Left lung (tissue), 10 donors: ENCODE measurements around the gene PLEKHA5. TPM values are rescaled to one million over a fixed set of nuclear protein-coding genes. Genes with fewer than 3 reads are reported as not detected.

ENCODE experiments used
- ATAC-seq: fragments of 200-7000 bp; cut with Tn5 transposase; one replicate; pipeline ENCODE4 v1.9.1; 2020; ENCODE audit warnings: moderate library complexity
- DNase-seq, 4 donors: peaks; one replicate each; pipeline ENCODE4 v3.0.0-alpha.2; 2013 to 2020
- H3K27ac ChIP-seq, 2 donors: fragments of 200-600 bp; sonication (generic) in 1 of 2; one replicate each; pipeline versions ENCODE4 v1.5.0 to v1.8.0; 2020 to 2021
- H3K27me3 ChIP-seq, 2 donors: fragments of 200-600 bp; sonication (generic) in 1 of 2; one replicate each; pipeline versions ENCODE4 v1.5.0 to v1.8.0; 2020 to 2021
- H3K36me3 ChIP-seq, 2 donors: fragments of 200-600 bp; sonication (generic) in 1 of 2; one replicate each; pipeline versions ENCODE4 v1.5.0 to v1.8.0; 2020 to 2021
- H3K4me1 ChIP-seq, 2 donors: fragments of 200-600 bp; one replicate each; pipeline ENCODE4 v1.8.0; 2021
- H3K4me3 ChIP-seq, 2 donors: fragments of 200-600 bp; sonication (generic) in 1 of 2; one replicate each; pipeline versions ENCODE4 v1.5.0 to v1.8.0; 2020 to 2021; ENCODE audit warnings: mild to moderate bottlenecking in 1 of 2
- H3K9me3 ChIP-seq, 2 donors: fragments of 200-600 bp; sonication (generic) in 1 of 2; one replicate each; pipeline versions ENCODE4 v1.5.0 to v1.8.0; 2020 to 2021
- intact Hi-C, 2 donors: fragments of 100-400 bp; cut with DNase I; formaldehyde crosslinking; loops; one replicate each; pipeline versions ENCODE4 v1.11.2 to v1.14.2; 2022
- polyA plus RNA-seq, 6 donors: library from polyadenylated mRNA; unstranded; fragments of 120-200 nt; gene quantifications; one replicate each; pipeline ENCODE4 v1.2.1, GENCODE V29; 2013; ENCODE audit not compliant: insufficient read length in 6 of 6
- total RNA-seq, 2 donors: library from RNA; stranded (reverse); fragmentation: NEBNext Ultra II Directional; extraction: Animal tissue kit (Norgen Biotek cat#: 25700); gene quantifications; one replicate each; pipeline ENCODE4 v1.2.1, GENCODE V29; 2021
- TF ChIP-seq, protein P1 (sequence below), 2 donors: fragments of 200-600 bp; sonication (generic) in 1 of 2; IDR thresholded peaks; one replicate each; pipeline versions ENCODE4 v1.5.0 to v1.8.0; 2021; ENCODE audit warnings: antibody characterized with exemption in 2 of 2
- donor health status: DM: no; HTN: yes; CAD: no.
- donor health status: DM: no; HTN: no; CAD: no.

Gene PLEKHA5
- total and polyA plus RNA-seq, 8 donors = 20.4 to 43.6 (median 38.0) TPM

DNA sequence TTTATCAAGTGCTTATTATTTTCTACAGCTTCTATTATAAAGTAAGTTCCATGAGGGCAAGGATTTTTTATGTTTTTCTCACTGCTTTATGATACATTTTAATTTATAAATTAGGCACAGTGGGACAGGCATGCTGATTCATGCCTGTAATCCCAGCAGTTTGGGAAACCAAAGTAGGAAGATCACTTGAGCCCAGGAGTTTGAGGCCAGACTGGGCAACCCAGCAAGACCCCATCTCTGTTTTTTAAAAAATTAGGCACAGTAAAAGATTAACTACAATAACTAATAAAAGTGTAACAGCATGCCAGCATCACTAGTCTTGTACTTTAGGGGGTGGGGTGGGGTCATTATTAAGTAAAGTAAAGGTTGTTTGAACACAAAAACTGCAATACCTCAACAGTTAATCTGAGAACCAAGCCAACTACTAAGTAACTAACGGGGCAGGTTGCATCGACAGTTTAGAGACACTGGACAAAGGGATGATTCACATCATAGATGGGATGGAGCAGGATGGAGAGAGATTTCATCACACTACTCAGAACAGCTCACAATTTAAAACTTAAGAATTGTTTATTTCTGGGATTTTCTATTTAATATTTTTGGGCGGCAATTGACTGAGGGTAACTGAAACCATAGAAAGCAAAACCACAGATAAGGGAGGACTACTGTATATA is 119.5 kb downstream of the PLEKHA5 start:
- intact Hi-C loops = no loop called here
- TF ChIP-seq, protein P1, sequence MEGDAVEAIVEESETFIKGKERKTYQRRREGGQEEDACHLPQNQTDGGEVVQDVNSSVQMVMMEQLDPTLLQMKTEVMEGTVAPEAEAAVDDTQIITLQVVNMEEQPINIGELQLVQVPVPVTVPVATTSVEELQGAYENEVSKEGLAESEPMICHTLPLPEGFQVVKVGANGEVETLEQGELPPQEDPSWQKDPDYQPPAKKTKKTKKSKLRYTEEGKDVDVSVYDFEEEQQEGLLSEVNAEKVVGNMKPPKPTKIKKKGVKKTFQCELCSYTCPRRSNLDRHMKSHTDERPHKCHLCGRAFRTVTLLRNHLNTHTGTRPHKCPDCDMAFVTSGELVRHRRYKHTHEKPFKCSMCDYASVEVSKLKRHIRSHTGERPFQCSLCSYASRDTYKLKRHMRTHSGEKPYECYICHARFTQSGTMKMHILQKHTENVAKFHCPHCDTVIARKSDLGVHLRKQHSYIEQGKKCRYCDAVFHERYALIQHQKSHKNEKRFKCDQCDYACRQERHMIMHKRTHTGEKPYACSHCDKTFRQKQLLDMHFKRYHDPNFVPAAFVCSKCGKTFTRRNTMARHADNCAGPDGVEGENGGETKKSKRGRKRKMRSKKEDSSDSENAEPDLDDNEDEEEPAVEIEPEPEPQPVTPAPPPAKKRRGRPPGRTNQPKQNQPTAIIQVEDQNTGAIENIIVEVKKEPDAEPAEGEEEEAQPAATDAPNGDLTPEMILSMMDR (IDR thresholded peaks at IDR 0.05) = no peak
- Histone ChIP-seq H3K4me1 (peaks cover 0 to 6% of the 10 kb centered on the region in 2 donors), H3K27me3 (no peaks in the 10 kb centered on the region), H3K27ac (no peak overlapping the region), H3K4me3 (no peak overlapping the region), H3K9me3 (no peaks in the 10 kb centered on the region), H3K36me3 (no peaks in the 10 kb centered on the region)
- DNase-seq (no peak), ATAC-seq (no peak)

DNA sequence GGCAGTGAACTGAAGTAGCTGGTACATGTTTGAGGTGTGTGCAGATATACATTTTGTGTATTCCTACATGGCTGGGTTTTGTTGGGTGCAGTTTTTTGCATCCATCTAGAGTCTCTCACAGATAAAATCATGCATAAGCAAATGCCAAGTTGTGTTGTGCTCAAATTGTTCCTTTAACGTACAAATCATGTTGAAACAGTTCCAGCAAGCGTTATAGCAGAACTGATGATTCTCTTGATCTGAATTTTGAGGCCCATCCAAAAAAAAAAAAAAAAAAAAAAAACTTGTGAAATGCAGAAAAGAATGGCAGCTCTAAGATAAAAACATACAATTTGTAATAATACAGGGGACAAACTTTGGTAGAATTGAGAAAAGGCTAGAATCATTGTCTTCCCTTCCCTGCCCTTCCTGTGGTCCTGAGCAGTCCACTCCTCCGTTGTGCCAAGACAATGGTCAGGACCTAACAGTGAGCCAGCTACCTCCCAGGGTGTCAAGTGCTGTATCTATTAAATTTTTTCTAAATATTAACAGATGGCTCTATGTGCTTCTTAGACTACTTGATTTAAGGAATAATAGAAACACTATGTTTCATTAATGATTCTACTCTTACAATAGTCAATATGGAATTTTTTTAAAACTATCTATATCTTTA is 122.1 kb downstream of the PLEKHA5 start:
- Histone ChIP-seq H3K27ac (no peak overlapping the region), H3K36me3 (no peaks in the 10 kb centered on the region), H3K4me3 (no peak overlapping the region), H3K4me1 (no peaks in the 10 kb centered on the region), H3K27me3 (no peaks in the 10 kb centered on the region), H3K9me3 (no peaks in the 10 kb centered on the region)
- TF ChIP-seq, protein P1 (IDR thresholded peaks at IDR 0.05) = no peak
- DNase-seq (no peak), ATAC-seq (no peak)
- intact Hi-C loops = no loop called here

DNA sequence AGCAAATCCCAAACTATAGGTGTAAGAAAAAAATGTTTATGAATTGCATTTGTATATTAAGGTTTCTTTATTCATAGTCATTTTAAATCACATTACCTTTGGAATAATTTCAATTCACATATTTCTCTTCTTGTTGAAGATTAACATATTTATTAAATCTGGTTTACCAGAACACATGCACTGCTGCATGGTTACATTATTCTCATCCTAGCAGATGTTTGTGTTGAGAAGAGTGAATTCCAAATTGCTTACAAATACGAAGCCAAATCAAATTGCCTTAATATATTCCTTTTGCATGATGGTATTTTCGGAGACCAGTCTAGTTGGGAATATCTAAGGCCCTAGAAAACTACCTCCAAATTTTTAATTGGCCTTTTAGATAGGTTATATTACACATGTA is 130.6 kb downstream of the PLEKHA5 start:
- Histone ChIP-seq H3K4me1 (no peaks in the 10 kb centered on the region), H3K27me3 (no peaks in the 10 kb centered on the region), H3K9me3 (no peaks in the 10 kb centered on the region), H3K4me3 (no peak overlapping the region), H3K36me3 (no peaks in the 10 kb centered on the region), H3K27ac (no peak overlapping the region)
- TF ChIP-seq, protein P1 (IDR thresholded peaks at IDR 0.05) = no peak
- no peak for DNase-seq
- intact Hi-C loops = no loop called here
- no peak for ATAC-seq

DNA sequence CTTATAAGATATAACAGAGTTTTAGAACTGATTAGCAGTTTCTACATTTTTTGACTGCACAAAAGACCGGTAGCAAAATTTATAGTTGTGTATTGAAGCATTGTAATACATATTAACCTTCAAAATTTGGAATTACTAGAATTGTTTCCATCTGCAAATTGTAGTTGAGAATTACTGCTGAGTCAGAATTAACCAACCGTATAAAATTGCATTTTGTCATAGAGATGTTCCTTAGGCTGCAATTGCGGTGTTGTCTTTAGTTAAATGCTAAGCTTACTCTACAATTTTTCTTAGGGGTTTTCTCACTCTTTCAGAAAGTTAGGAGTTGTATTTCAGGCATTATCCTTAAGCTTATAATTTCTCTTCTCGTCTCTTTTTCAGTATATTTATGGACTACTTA is 132.2 kb downstream of the PLEKHA5 start:
- H3K4me1 ChIP-seq = no peaks in the 10 kb centered on the region
- TF ChIP-seq, protein P1 (IDR thresholded peaks at IDR 0.05) = no peak
- no peaks in the 10 kb centered on the region for H3K36me3 ChIP-seq
- no peak for ATAC-seq
- H3K4me3 ChIP-seq = no peak overlapping the region
- H3K27me3 ChIP-seq = no peaks in the 10 kb centered on the region
- intact Hi-C loops = no loop called here
- H3K9me3 ChIP-seq = no peaks in the 10 kb centered on the region
- DNase-seq = no peak
- H3K27ac ChIP-seq = no peak overlapping the region

DNA sequence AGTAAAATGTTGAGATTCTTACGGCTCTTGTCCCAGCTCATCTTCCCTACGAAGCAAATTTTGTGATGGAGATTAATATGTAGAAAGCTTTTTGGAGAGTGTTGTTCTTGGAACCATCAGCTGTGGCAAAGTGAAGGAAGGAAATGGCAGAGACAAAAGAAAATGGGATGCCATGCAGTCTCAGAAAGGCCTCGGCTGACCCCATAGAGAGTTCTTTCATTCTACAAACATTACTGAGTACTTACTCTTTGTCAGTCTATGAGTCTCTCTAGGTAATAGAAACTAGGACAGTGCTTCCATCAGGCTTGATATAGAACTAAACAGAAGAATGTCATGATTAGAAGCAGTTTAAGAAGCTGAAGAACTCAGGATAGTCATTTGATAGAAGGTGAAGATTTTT is 134.1 kb downstream of the PLEKHA5 start:
- Histone ChIP-seq H3K27me3 (no peaks in the 10 kb centered on the region), H3K27ac (no peak overlapping the region), H3K36me3 (no peaks in the 10 kb centered on the region), H3K9me3 (no peaks in the 10 kb centered on the region), H3K4me3 (no peak overlapping the region), H3K4me1 (no peaks in the 10 kb centered on the region)
- TF ChIP-seq, protein P1 (IDR thresholded peaks at IDR 0.05) = no peak
- no peak for ATAC-seq
- DNase-seq = no peak
- intact Hi-C loops = no loop called here
